ENCODE data around the gene WWP2.
"Not testable (repeated sequence)": the region's sequence is repeated elsewhere in the genome, so short reads cannot be mapped to it uniquely, and the experiment has no call there.

WWP2 gene

GRCh38 chr16:69812688-69813014, 50.5 kb downstream of the WWP2 start:
- Histone ChIP-seq H3K27me3 (ENCODE audit: insufficient read depth, low read length, poor library complexity, severe bottlenecking) (no peaks in the 10 kb centered on the region), H3K4me3 (ENCODE audit: low read length, poor library complexity, severe bottlenecking) (no peak overlapping the region), H3K4me1 (ENCODE audit: insufficient read depth, low read length, poor library complexity, severe bottlenecking) (no peaks in the 10 kb centered on the region), H3F3A (ENCODE audit: low read depth) (no peaks in the 10 kb centered on the region), H2AFZ (ENCODE audit: low read length) (no peak overlapping the region), H3K9me3 (ENCODE audit: insufficient read depth, low read depth, low read length) (no peaks in the 10 kb centered on the region), H3K9ac (ENCODE audit: low read depth, low read length, poor library complexity, severe bottlenecking) (no peak overlapping the region), H3K36me3 (ENCODE audit: insufficient read depth, low read length) (no peaks in the 10 kb centered on the region), H4K20me1 (ENCODE audit: insufficient read depth, low read length, poor library complexity, severe bottlenecking) (no peaks in the 10 kb centered on the region), H3K79me2 (ENCODE audit: insufficient read depth, low read length) (no peaks in the 10 kb centered on the region), H3K9me2 (replicated peaks; ENCODE audit: low read depth, low read length) (no peaks in the 10 kb centered on the region), H3K4me2 (ENCODE audit: low read depth, low read length, poor library complexity, severe bottlenecking) (no peak overlapping the region)
- TF ChIP-seq EZH2phosphoT487 (IDR thresholded peaks at IDR 0.05; ENCODE audit: borderline replicate concordance): no peak
- TF ChIP-seq CTCF (conservative IDR thresholded peaks at IDR 0.05; ENCODE audit: low read length): no peak

- Histone ChIP-seq H3K27me3 (ENCODE audit: insufficient read depth, low read length, poor library complexity, severe bottlenecking) (no peaks in the 10 kb centered on the region), H4K20me1 (ENCODE audit: insufficient read depth, low read length, poor library complexity, severe bottlenecking) (no peaks in the 10 kb centered on the region), H3K9ac (ENCODE audit: low read depth, low read length, poor library complexity, severe bottlenecking) (no peak overlapping the region), H3K4me3 (ENCODE audit: low read length, poor library complexity, severe bottlenecking) (no peak overlapping the region), H3F3A (ENCODE audit: low read depth) (no peaks in the 10 kb centered on the region), H2AFZ (ENCODE audit: low read length) (no peak overlapping the region), H3K4me2 (ENCODE audit: low read depth, low read length, poor library complexity, severe bottlenecking) (no peak overlapping the region), H3K79me2 (ENCODE audit: insufficient read depth, low read length) (no peaks in the 10 kb centered on the region), H3K9me2 (replicated peaks; ENCODE audit: low read depth, low read length) (no peaks in the 10 kb centered on the region), H3K36me3 (ENCODE audit: insufficient read depth, low read length) (no peaks in the 10 kb centered on the region; the same call in 1 of the 2 replicates), H3K9me3 (ENCODE audit: insufficient read depth, low read depth, low read length) (no peaks in the 10 kb centered on the region), H3K4me1 (ENCODE audit: insufficient read depth, low read length, poor library complexity, severe bottlenecking) (no peaks in the 10 kb centered on the region)
- TF ChIP-seq CTCF (conservative IDR thresholded peaks at IDR 0.05; ENCODE audit: low read length) (no peak), EZH2phosphoT487 (IDR thresholded peaks at IDR 0.05; ENCODE audit: borderline replicate concordance) (no peak)
Observed at GRCh38 chr16:69814078-69814477, 51.9 kb downstream of the WWP2 start.

GRCh38 chr16:69814561-69814960, 52.4 kb downstream of the WWP2 start:
- Histone ChIP-seq H3K4me1 (ENCODE audit: insufficient read depth, low read length, poor library complexity, severe bottlenecking) (no peaks in the 10 kb centered on the region), H3K4me2 (ENCODE audit: low read depth, low read length, poor library complexity, severe bottlenecking) (no peak overlapping the region), H3K27me3 (ENCODE audit: insufficient read depth, low read length, poor library complexity, severe bottlenecking) (no peaks in the 10 kb centered on the region), H2AFZ (ENCODE audit: low read length) (no peak overlapping the region), H3K9ac (ENCODE audit: low read depth, low read length, poor library complexity, severe bottlenecking) (no peak overlapping the region), H3K79me2 (ENCODE audit: insufficient read depth, low read length) (no peaks in the 10 kb centered on the region), H3K36me3 (ENCODE audit: insufficient read depth, low read length) (no peaks in the 10 kb centered on the region; the same call in 1 of the 2 replicates), H3F3A (ENCODE audit: low read depth) (no peaks in the 10 kb centered on the region), H3K4me3 (ENCODE audit: low read length, poor library complexity, severe bottlenecking) (no peak overlapping the region), H4K20me1 (ENCODE audit: insufficient read depth, low read length, poor library complexity, severe bottlenecking) (no peaks in the 10 kb centered on the region), H3K9me3 (ENCODE audit: insufficient read depth, low read depth, low read length) (no peaks in the 10 kb centered on the region), H3K9me2 (replicated peaks; ENCODE audit: low read depth, low read length) (no peaks in the 10 kb centered on the region)
- no peak for TF ChIP-seq CTCF (conservative IDR thresholded peaks at IDR 0.05; ENCODE audit: low read length)
- no peak for TF ChIP-seq EZH2phosphoT487 (IDR thresholded peaks at IDR 0.05; ENCODE audit: borderline replicate concordance)

DNA sequence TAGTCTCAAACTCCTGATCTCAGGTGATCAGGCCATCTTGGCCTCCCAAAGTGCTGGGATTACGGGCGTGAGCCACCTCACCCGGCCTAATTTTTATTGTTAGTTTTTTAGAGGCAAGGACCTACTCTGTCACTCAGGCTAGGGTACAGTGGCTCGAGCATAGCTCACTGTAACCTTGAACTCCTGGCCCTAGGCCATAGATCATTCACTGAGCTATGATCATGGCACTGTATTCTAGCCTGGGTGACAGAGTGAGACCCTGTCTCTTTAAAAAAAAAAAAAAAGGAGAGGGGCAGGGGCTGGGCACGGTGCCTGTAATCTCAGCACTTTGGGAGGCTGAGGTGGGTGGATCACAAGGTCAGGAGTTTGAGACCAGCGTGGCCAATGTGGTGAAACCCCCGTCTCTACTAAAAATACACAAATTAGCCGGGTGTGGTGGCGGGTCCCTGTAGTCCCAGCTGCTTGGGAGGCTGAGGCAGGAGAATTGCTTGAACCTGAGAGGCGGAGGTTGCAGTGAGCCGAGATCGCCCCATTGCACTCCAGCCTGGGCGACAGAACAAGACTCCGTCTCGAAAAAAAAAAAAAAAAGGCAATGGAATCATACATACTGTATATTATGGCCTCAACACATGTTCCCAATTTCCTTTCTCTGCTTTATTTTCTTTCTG, 53.2 kb downstream of the WWP2 start:
- H3K79me2 ChIP-seq (ENCODE audit: insufficient read depth, low read length); H3K9me2 ChIP-seq (replicated peaks; ENCODE audit: low read depth, low read length); H3K9me3 ChIP-seq (ENCODE audit: insufficient read depth, low read depth, low read length); H3K4me1 ChIP-seq (ENCODE audit: insufficient read depth, low read length, poor library complexity, severe bottlenecking); H4K20me1 ChIP-seq (ENCODE audit: insufficient read depth, low read length, poor library complexity, severe bottlenecking); H3K4me3 ChIP-seq (ENCODE audit: low read length, poor library complexity, severe bottlenecking); H3K27me3 ChIP-seq (ENCODE audit: insufficient read depth, low read length, poor library complexity, severe bottlenecking); H3K9ac ChIP-seq (ENCODE audit: low read depth, low read length, poor library complexity, severe bottlenecking); H3F3A ChIP-seq (ENCODE audit: low read depth); H3K36me3 ChIP-seq (ENCODE audit: insufficient read depth, low read length); H2AFZ ChIP-seq (ENCODE audit: low read length); H3K4me2 ChIP-seq (ENCODE audit: low read depth, low read length, poor library complexity, severe bottlenecking): not testable (repeated sequence)
